Pancreas (tissue), 10 donors: Measurements from ENCODE around the gene RBM22. TPM values are rescaled to one million over a fixed set of nuclear protein-coding genes. Genes with fewer than 3 reads are reported as not detected.

Experiments
- ATAC-seq, 4 donors: fragments of 200-7000 bp; cut with Tn5 transposase; one replicate each; pipeline versions ENCODE4 v1.8.0 to v1.9.1; 2020; ENCODE audit warnings: mild to moderate bottlenecking in 4 of 4, moderate library complexity in 4 of 4
- DNase-seq, 6 donors: peaks; one replicate each; pipeline ENCODE4 v3.0.0-alpha.2; 2020
- FAIRE-seq: peaks from 2 replicates; lab custom pipeline; 2012; peaks lifted over from hg19 to GRCh38; lab: Jason Lieb, UNC
- H3K27ac ChIP-seq, 4 donors: fragments of 200-600 bp; sonication (generic); 1 replicate in 3 of 4; 2 replicates in 1 of 4; pipeline versions ENCODE4 v1.5.0 to v1.8.0; 2020
- H3K27me3 ChIP-seq, 4 donors: fragments of 200-600 bp; one replicate each; pipeline ENCODE4 v1.8.0; 2021
- H3K36me3 ChIP-seq, 3 donors: fragments of 200-600 bp; sonication (generic) in 1 of 3; one replicate each; pipeline versions ENCODE4 v1.5.0 to v1.8.0; 2020 to 2021
- H3K4me1 ChIP-seq, 3 donors: fragments of 200-600 bp; one replicate each; pipeline ENCODE4 v1.8.0; 2021
- H3K4me3 ChIP-seq, 4 donors: fragments of 200-600 bp; sonication (generic) in 2 of 4; one replicate each; pipeline versions ENCODE4 v1.5.0 to v1.8.0; 2020 to 2021
- H3K9me3 ChIP-seq, 4 donors: fragments of 200-600 bp; one replicate each; pipeline ENCODE4 v1.8.0; 2021
- WGBS, 2 donors: extraction: QIAGEN DNeasy Blood & Tissue Kit; methylation state at CpG; one replicate each; pipeline ENCODE4 v1.1.7; 2013; 5-methylcytosine and 5-hydroxymethylcytosine counted together
- intact Hi-C, 3 donors: fragments of 100-400 bp; cut with DNase I; formaldehyde crosslinking; loops; one replicate each; pipeline versions ENCODE4 v1.11.1 to v1.14.2; 2022
- polyA plus RNA-seq, 2 donors: library from polyadenylated mRNA; stranded (reverse); fragments of 200-250 nt; gene quantifications; one replicate each; pipeline ENCODE4 v1.2.3, GENCODE V29; 2013
- total RNA-seq, 6 donors: library from RNA; stranded (reverse); fragmentation: NEBNext Ultra II Directional in 4 of 6; extraction: Animal tissue kit (Norgen Biotek cat#: 25700) in 4 of 6; gene quantifications; one replicate each; pipeline versions ENCODE4 v1.2.1 to v1.2.4, GENCODE V29; 2021 to 2023
- TF ChIP-seq, protein P1 (sequence below), 4 donors: fragments of 200-600 bp; sonication (generic) in 3 of 4; IDR thresholded peaks; one replicate each; pipeline versions ENCODE4 v1.5.0 to v1.8.0; 2021; ENCODE audit warnings: antibody characterized with exemption in 4 of 4
- donor health status: healthy with polysubstance abuse.
- donor health status: DM: no; HTN: no; CAD: no; lungs with moderate emphysema.
- donor health status: DM: no; HTN: no; CAD: no.
- donor health status: control.
- donor health status: control.
- donor health status: Bipolar disorder and iron deficiency.
- donor health status: DM: yes; HTN: yes; CAD: no.
- donor health status: DM: no; HTN: no; CAD: no.
- donor health status: DM: no; HTN: no; CAD: no.
- donor health status: DM: yes; HTN: yes; CAD: no.

The RBM22 gene
- total and polyA plus RNA-seq, 8 donors, result 14.8 to 32.3 (median 19.6) TPM

GRCh38 chr5:150738862-150739261, 38.0 kb upstream of the RBM22 start:
- Histone ChIP-seq H3K27me3 (no peaks in the 10 kb centered on the region), H3K36me3 (no peaks in the 10 kb centered on the region), H3K27ac (no peak overlapping the region), H3K4me3 (no peak overlapping the region), H3K4me1 (peaks cover 0 to 12% (median 0%) of the 10 kb centered on the region in 3 donors), H3K9me3 (no peaks in the 10 kb centered on the region)
- intact Hi-C loops, result no loop called here
- no peak for FAIRE-seq
- ATAC-seq, result no peak
- WGBS, 2 donors, result 95 to 99% methylated on average over 7 of the region's 7 CpGs
- TF ChIP-seq, protein P1, sequence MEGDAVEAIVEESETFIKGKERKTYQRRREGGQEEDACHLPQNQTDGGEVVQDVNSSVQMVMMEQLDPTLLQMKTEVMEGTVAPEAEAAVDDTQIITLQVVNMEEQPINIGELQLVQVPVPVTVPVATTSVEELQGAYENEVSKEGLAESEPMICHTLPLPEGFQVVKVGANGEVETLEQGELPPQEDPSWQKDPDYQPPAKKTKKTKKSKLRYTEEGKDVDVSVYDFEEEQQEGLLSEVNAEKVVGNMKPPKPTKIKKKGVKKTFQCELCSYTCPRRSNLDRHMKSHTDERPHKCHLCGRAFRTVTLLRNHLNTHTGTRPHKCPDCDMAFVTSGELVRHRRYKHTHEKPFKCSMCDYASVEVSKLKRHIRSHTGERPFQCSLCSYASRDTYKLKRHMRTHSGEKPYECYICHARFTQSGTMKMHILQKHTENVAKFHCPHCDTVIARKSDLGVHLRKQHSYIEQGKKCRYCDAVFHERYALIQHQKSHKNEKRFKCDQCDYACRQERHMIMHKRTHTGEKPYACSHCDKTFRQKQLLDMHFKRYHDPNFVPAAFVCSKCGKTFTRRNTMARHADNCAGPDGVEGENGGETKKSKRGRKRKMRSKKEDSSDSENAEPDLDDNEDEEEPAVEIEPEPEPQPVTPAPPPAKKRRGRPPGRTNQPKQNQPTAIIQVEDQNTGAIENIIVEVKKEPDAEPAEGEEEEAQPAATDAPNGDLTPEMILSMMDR (IDR thresholded peaks at IDR 0.05), result no peak
- DNase-seq, result no peak

DNA sequence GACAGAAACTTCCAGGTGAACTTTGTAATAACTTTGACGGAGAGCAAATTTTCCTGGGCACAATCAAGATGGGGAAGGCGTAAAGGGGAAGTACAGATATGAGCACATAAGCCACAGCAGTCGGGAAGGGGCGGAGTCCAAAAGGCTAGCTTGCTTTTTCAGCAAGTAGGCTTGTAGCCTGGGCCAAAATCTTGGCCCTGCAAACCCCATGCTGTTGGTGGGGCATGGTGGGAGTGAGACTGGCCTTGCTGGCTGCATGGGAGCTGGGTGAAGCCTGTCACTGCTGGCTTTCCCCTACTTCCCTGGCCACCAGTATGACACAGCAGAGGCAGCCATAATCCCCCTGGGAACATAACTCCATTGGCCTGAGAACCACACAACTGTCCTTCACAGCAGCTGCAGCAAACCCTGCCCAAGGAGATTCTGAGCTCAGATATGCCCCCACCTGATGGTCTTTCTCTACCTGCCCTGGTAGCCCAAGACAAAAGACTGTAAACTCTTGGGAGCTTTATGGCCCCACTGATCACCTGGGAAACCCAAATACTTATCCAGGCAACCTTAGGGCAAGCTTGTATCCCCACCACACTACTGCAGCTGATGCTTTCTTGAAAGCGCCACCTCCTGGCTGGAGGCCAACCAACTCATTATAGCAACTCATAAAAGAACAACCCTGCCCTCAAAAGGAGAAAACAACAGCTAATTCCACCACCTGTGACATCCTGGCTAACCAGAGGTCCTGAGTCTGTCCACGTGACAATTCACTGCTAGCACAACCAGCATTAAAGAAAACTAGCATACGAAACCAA, 33.9 kb upstream of the RBM22 start:
- H3K4me1 ChIP-seq, result peaks cover 0 to 4% (median 0%) of the 10 kb centered on the region in 3 donors
- intact Hi-C loops, result no loop called here
- no peak overlapping the region for H3K4me3 ChIP-seq

GRCh38 chr5:150731669-150732242, 30.9 kb upstream of the RBM22 start:
- ATAC-seq, result peak in 2 of 4 donors; percentile 69 to 81
- no peak for FAIRE-seq
- intact Hi-C loops, result no loop called here

More for the DNA sequence above, 33.9 kb upstream of the RBM22 start:
- no peaks in the 10 kb centered on the region for H3K27me3 ChIP-seq
- ATAC-seq (peak; percentile 43 to 81 (median 66)), FAIRE-seq (no peak), DNase-seq (peak in 2 of 6 donors; percentile 45 to 55)
- TF ChIP-seq, protein P1 (IDR thresholded peaks at IDR 0.05), result no peak
- H3K9me3 ChIP-seq, result no peaks in the 10 kb centered on the region
- WGBS, 2 donors, result 87 to 89% methylated on average over 7 of the region's 7 CpGs
- peaks cover 0 to 30% (median 21%) of the 10 kb centered on the region in 3 donors for H3K36me3 ChIP-seq
- H3K27ac ChIP-seq, result peak overlapping the region in 2 of 4 donors; percentile 26 to 49

DNA sequence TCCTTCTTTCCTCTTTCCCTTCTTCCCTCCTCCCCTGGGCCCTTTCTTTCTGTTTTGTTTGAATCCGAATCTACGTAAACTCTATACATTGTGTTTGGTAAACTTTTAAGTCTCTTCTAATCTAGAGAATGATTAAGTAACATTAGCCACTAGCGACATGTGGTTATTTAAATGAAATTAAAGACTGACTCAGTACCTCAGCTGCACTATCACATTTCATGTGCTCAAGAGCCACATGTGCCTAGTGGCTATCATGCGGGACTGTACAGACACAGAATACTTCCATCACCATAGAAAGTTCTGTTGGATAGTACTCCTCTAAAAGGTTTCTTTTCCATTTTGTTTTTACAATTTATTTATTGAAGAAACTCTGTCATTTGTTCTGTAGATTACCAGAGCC, 29.0 kb upstream of the RBM22 start:
- Histone ChIP-seq H3K27me3 (no peaks in the 10 kb centered on the region), H3K36me3 (peaks cover 0 to 61% (median 23%) of the 10 kb centered on the region in 3 donors), H3K4me3 (no peak overlapping the region), H3K27ac (no peak overlapping the region), H3K4me1 (no peaks in the 10 kb centered on the region), H3K9me3 (no peaks in the 10 kb centered on the region)
- WGBS, 2 donors, result 97% methylated on average over 4 of the region's 4 CpGs
- FAIRE-seq (no peak), ATAC-seq (no peak), DNase-seq (no peak)
- intact Hi-C loops, result no loop called here
- TF ChIP-seq, protein P1 (IDR thresholded peaks at IDR 0.05), result no peak

More at GRCh38 chr5:150731669-150732242, 30.9 kb upstream of the RBM22 start:
- DNase-seq, result no peak
- no peaks in the 10 kb centered on the region for H3K9me3 ChIP-seq
- TF ChIP-seq, protein P1 (IDR thresholded peaks at IDR 0.05), result no peak
- peaks cover 0 to 51% (median 23%) of the 10 kb centered on the region in 3 donors for H3K36me3 ChIP-seq
- no peak overlapping the region for H3K27ac ChIP-seq
- no peaks in the 10 kb centered on the region for H3K27me3 ChIP-seq
- 90 to 92% methylated on average over 6 of the region's 6 CpGs for WGBS, 2 donors
- H3K4me3 ChIP-seq, result no peak overlapping the region
- no peaks in the 10 kb centered on the region for H3K4me1 ChIP-seq
